CD4-positive, alpha-beta memory T cell (primary cell): Measurements from ENCODE around the gene HDAC4. TPM values are rescaled to one million over a fixed set of nuclear protein-coding genes. Genes with fewer than 3 reads are reported as not detected.
A peak's percentile ranks its signal among the peaks of the same experiment; 100 is the strongest.

Source experiments
- CTCF ChIA-PET: fragments of 350-600 bp; sonication (Branson Sonifier 250); formaldehyde crosslinking; loops from one replicate; lab custom pipeline; 2021; ENCODE audit warnings: inconsistent platforms; ENCODE audit not compliant: partially characterized antibody; lab: Charles Lee
- POLR2A ChIA-PET: fragments of 350-600 bp; sonication (Branson Sonifier 250); formaldehyde crosslinking; loops from one replicate; lab custom pipeline; 2021; ENCODE audit not compliant: partially characterized antibody; lab: Charles Lee
- DNase-seq, 5 donors: peaks; one replicate each; pipeline versions ENCODE4 v3.0.0 to v3.0.0-alpha.2; 2020 to 2022; ENCODE audit warnings: mixed read lengths in 1 of 5
- H3K27ac ChIP-seq: one replicate; pipeline ENCODE4 v1.7.0; 2013; ENCODE audit warnings: low read depth, low read length
- H3K27me3 ChIP-seq: 2 replicates; pipeline ENCODE4 v1.7.0; 2013; ENCODE audit warnings: mild to moderate bottlenecking, low read length, moderate library complexity; ENCODE audit not compliant: insufficient read depth
- H3K36me3 ChIP-seq: 2 replicates; pipeline ENCODE4 v1.7.0; 2013; ENCODE audit warnings: mild to moderate bottlenecking, low read length, moderate library complexity; ENCODE audit not compliant: insufficient read depth
- H3K4me1 ChIP-seq: 2 replicates; pipeline ENCODE4 v1.7.0; 2013; ENCODE audit warnings: mild to moderate bottlenecking, low read length, moderate library complexity; ENCODE audit not compliant: insufficient read depth
- H3K4me3 ChIP-seq, 2 donors: one replicate each; pipeline ENCODE4 v1.7.0; 2013; ENCODE audit warnings: low read length in 2 of 2, mild to moderate bottlenecking in 1 of 2
- H3K9me3 ChIP-seq, 2 donors: one replicate each; pipeline ENCODE4 v1.7.0; 2013; ENCODE audit warnings: low read length in 2 of 2, control low read depth in 1 of 2; ENCODE audit not compliant: control insufficient read depth in 1 of 2
- H3K27ac Mint-ChIP-seq, 7 donors: one replicate each; pipeline ENCODE4 v1.8.0; 2020 to 2021; ENCODE audit warnings: mixed read lengths in 7 of 7, mild to moderate bottlenecking in 6 of 7, inconsistent platforms in 3 of 7, moderate library complexity in 3 of 7
- H3K27me3 Mint-ChIP-seq, 2 donors: one replicate each; pipeline ENCODE4 v1.8.0; 2020 to 2021; ENCODE audit warnings: mixed read lengths in 2 of 2
- H3K36me3 Mint-ChIP-seq, 2 donors: one replicate each; pipeline ENCODE4 v1.8.0; 2020 to 2021; ENCODE audit warnings: mixed read lengths in 2 of 2, inconsistent platforms in 1 of 2, mild to moderate bottlenecking in 1 of 2
- H3K4me1 Mint-ChIP-seq, 4 donors: one replicate each; pipeline ENCODE4 v1.8.0; 2020 to 2021; ENCODE audit warnings: mixed read lengths in 4 of 4, mild to moderate bottlenecking in 1 of 4
- H3K4me3 Mint-ChIP-seq, 8 donors: one replicate each; pipeline ENCODE4 v1.8.0; 2020 to 2021; ENCODE audit warnings: mixed read lengths in 8 of 8, mild to moderate bottlenecking in 7 of 8, moderate library complexity in 6 of 8, inconsistent platforms in 3 of 8
- H3K9me3 Mint-ChIP-seq, 8 donors: one replicate each; pipeline ENCODE4 v1.8.0; 2020 to 2021; ENCODE audit warnings: mixed read lengths in 8 of 8, mild to moderate bottlenecking in 5 of 8, inconsistent platforms in 3 of 8, moderate library complexity in 1 of 8
- intact Hi-C: fragments of 100-400 bp; cut with micrococcal nuclease; formaldehyde crosslinking; loops from one replicate; pipeline ENCODE4 v1.15.1; 2023
- polyA plus RNA-seq, 2 donors: library from polyadenylated mRNA; unstranded; fragments of 300-500 nt; fragmentation: Illumina TruSeq; gene quantifications; one replicate each; pipeline ENCODE4 v1.2.3, GENCODE V29; 2021
- total RNA-seq, 2 experiments: library from RNA; stranded (reverse); gene quantifications; one replicate each; pipeline ENCODE4 v1.2.3, GENCODE V29; 2021

Gene HDAC4
- total and polyA plus RNA-seq, 4 experiments from 2014 or later, result 1.4 to 59.7 (median 30.4) TPM

DNA sequence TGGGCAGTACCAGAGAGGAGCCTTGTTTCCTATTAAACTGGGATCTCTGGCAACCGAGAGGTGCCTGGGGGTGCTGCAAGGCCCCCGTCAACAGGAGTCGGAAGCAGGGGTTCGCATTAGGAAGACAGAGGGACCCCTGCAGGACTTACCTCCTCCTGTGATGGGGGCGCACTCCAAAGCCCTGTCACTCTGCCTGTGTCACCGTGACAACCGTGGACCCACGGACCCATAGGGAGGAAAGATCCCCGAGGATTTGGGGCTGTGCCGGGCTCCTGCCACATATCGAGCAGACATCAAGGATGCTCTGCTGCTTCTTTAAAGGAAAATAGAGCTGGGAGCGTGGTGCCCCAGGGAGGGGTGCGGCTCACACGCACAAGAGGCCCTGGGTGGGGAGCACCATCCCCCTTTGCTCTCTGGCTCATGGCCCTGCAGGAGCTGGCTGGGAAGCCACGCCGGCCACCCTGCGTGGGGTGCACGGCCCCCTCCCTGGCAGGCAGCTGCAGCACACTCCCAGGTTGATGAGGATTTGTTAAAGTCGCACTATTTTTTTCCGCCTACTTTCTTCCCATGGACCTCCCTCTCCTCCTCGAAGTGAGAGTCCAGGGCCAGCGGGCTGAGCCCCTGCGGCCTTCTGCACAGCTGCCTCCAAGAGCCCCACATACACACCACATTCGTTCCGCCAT, 385.5 kb downstream of the HDAC4 start:
- Histone ChIP-seq H3K27me3 (no peaks in the 10 kb centered on the region), H3K4me3 (no peak overlapping the region), H3K9me3 (no peaks in the 10 kb centered on the region), H3K4me1 (no peaks in the 10 kb centered on the region), H3K27ac (no peak overlapping the region), H3K36me3 (no peaks in the 10 kb centered on the region)
- Mint-ChIP-seq H3K36me3 (no peaks in the 10 kb centered on the region), H3K4me3 (no peak overlapping the region), H3K27me3 (peaks cover 10 to 19% of the 10 kb centered on the region in 2 donors), H3K4me1 (no peaks in the 10 kb centered on the region), H3K9me3 (no peaks in the 10 kb centered on the region), H3K27ac (no peak overlapping the region)
- ChIA-PET CTCF (no interaction called here), POLR2A (no interaction called here)
- DNase-seq, result no peak
- intact Hi-C loops, result no loop called here

DNA sequence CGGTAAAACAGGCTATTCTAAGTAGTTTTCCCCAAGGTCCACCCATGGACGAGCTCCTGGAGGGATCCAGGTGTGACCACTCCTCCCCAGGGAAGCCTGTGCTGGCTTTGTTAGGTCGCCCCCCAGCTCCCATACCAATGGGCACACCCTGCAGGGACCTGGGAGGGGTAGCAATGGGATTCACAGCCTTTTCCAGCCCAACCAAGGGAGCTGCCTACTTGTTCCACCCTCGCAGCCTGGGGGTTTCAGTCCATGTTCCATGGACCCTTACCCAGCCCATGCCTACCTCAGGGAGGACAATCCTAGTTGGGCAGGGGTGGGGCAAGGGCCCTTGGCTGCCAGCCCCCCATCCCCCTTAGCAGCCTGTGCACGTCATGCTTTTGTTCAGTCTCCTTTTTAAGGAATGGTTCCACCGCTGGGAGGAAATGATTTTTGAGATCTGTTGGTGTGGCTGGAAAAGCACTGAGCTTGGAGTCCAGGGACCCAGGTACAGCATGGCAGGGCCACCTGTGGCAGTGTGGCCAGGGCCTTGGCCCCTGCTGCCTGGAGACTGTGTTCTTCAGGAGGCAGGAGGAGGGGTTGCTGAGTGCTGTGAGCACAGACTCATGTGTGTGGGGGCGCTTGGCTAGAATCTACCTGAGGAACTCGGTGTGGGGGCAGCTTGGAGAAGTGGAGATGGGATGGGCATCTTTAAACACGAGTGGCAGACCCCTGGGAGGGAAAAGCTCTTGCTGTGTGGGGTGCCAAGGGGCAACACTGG, 386.2 kb downstream of the HDAC4 start:
- no peak for DNase-seq
- no peak overlapping the region for H3K27ac ChIP-seq

DNA sequence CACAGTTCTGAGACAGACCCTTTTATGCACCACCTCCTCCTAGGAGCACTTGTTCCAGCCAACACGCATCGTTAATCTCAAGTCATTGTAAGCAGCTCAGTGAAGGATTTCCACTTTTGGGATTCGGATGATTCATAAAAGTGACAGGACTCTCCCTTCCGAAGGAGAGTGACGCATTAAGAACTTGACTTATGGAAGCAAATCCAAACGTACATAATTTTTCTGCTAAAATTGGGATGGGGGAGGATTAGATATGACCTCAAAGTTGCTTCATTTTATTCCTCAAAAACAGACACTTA, 387.2 kb downstream of the HDAC4 start:
- CTCF ChIA-PET, result no interaction called here
- Mint-ChIP-seq H3K27me3 (peaks cover 9 to 27% of the 10 kb centered on the region in 2 donors), H3K36me3 (no peaks in the 10 kb centered on the region), H3K27ac (no peak overlapping the region), H3K4me1 (no peaks in the 10 kb centered on the region), H3K4me3 (no peak overlapping the region), H3K9me3 (peaks cover 0 to 2% (median 0%) of the 10 kb centered on the region in 8 donors)
- H3K4me1 ChIP-seq, result no peaks in the 10 kb centered on the region
- no peaks in the 10 kb centered on the region for H3K9me3 ChIP-seq
- intact Hi-C loops, result no loop called here
- H3K36me3 ChIP-seq, result no peaks in the 10 kb centered on the region
- no peak overlapping the region for H3K27ac ChIP-seq
- POLR2A ChIA-PET, result no interaction called here
- no peak for DNase-seq
- no peaks in the 10 kb centered on the region for H3K27me3 ChIP-seq
- no peak overlapping the region for H3K4me3 ChIP-seq

More for the DNA sequence above, 386.2 kb downstream of the HDAC4 start:
- H3K36me3 ChIP-seq, result no peaks in the 10 kb centered on the region
- ChIA-PET POLR2A (no interaction called here), CTCF (no interaction called here)
- H3K27me3 ChIP-seq, result no peaks in the 10 kb centered on the region
- no peaks in the 10 kb centered on the region for H3K36me3 Mint-ChIP-seq
- no peaks in the 10 kb centered on the region for H3K9me3 Mint-ChIP-seq
- H3K27ac Mint-ChIP-seq, result no peak overlapping the region
- no peaks in the 10 kb centered on the region for H3K4me1 ChIP-seq
- H3K9me3 ChIP-seq, result no peaks in the 10 kb centered on the region
- no peaks in the 10 kb centered on the region for H3K4me1 Mint-ChIP-seq
- peaks cover 7 to 19% of the 10 kb centered on the region in 2 donors for H3K27me3 Mint-ChIP-seq
- intact Hi-C loops, result no loop called here
- no peak overlapping the region for H3K4me3 ChIP-seq
- no peak overlapping the region for H3K4me3 Mint-ChIP-seq

DNA sequence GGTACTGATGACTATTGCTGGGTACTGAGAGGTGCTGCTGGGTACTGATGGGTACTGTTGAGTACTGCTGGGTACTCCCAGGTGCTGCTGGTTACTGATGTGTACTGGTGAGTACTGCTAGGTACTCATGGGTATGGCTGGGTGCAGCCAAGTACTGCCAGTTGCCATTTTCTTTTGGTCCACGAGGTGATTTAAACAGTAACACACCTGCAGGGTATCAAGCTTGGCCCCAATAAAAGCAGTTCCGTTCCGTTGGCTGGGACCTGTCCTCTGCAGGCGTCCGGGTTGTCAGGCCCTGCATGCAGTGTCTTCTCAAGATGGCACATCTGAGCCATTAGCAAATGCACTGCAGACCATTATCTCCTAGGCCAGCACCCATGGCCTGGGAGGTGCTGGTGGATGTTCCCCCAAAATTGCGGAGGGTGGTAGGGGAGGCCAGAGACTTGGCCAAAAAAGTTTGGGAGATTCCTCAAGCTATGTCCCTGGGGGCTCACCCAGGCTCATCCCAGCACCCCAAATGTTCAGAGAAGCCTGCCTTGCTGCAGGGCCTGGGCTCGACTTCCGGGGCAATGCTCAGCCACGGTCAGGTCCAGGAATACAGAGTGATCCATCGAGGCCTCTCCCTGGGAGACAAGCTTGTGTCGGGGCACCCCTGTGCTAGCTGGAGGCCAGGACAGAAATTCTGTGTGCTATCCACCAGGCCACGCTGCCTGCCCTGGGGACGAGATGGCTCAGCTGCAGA, 387.7 kb downstream of the HDAC4 start:
- Mint-ChIP-seq H3K27ac (no peak overlapping the region), H3K9me3 (peaks cover 0 to 3% (median 0%) of the 10 kb centered on the region in 8 donors), H3K36me3 (no peaks in the 10 kb centered on the region), H3K27me3 (peaks cover 12 to 30% of the 10 kb centered on the region in 2 donors), H3K4me1 (no peaks in the 10 kb centered on the region), H3K4me3 (no peak overlapping the region)
- no peaks in the 10 kb centered on the region for H3K27me3 ChIP-seq
- H3K9me3 ChIP-seq, result no peaks in the 10 kb centered on the region
- no peak overlapping the region for H3K4me3 ChIP-seq
- H3K27ac ChIP-seq, result no peak overlapping the region
- no peaks in the 10 kb centered on the region for H3K36me3 ChIP-seq
- no peaks in the 10 kb centered on the region for H3K4me1 ChIP-seq
- DNase-seq, result no peak
- ChIA-PET CTCF (no interaction called here), POLR2A (no interaction called here)
- intact Hi-C loops, result no loop called here

DNA sequence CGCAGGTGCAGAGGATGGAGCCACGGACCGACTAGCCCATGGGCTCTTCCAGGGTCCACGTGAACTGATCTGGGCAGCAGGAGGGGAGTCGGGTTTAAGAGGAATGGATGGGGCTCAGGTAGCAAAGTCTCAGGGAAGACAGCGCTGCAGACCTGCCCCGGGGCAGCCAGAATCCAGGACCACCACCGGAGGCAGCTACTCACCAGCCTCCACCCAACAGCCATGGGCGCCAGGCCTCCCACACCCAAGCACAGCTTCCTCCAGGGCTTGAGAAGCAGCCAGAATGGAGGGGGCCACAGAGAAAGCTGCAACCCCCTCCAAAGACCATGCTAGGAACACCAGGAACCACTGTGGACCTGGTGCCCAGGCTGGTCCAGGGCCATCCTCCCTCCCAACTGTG, 388.6 kb downstream of the HDAC4 start:
- ChIA-PET CTCF (no interaction called here), POLR2A (no interaction called here)
- Histone ChIP-seq H3K4me3 (no peak overlapping the region), H3K27me3 (no peaks in the 10 kb centered on the region), H3K36me3 (no peaks in the 10 kb centered on the region), H3K27ac (no peak overlapping the region), H3K4me1 (no peaks in the 10 kb centered on the region), H3K9me3 (no peaks in the 10 kb centered on the region)
- peaks cover 15 to 35% of the 10 kb centered on the region in 2 donors for H3K27me3 Mint-ChIP-seq
- no peak for DNase-seq
- H3K27ac Mint-ChIP-seq, result no peak overlapping the region
- no peaks in the 10 kb centered on the region for H3K4me1 Mint-ChIP-seq
- no peak overlapping the region for H3K4me3 Mint-ChIP-seq
- peaks cover 0 to 4% (median 0%) of the 10 kb centered on the region in 8 donors for H3K9me3 Mint-ChIP-seq
- intact Hi-C loops, result no loop called here
- no peaks in the 10 kb centered on the region for H3K36me3 Mint-ChIP-seq

DNA sequence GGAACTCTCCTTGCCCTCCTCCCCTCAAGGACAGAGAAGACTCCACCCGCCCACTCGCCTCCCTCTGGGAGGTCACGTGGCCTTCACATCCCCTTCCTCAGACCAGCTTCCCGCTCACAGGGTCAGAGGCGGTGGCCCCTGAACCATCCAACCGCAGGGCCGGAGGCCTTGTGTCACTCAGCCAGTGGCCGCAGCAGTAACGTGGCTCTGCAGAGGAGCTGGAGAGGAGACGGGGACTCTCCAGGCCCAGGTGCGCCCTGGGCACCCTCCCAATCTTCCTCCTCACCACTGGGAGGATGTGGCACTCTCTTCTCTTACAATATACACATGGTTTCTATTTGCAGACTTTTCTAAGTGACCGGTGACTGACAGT, 391.2 kb downstream of the HDAC4 start:
- ChIA-PET POLR2A (no interaction called here), CTCF (no interaction called here)
- Histone ChIP-seq H3K9me3 (no peaks in the 10 kb centered on the region), H3K27ac (no peak overlapping the region), H3K4me1 (no peaks in the 10 kb centered on the region), H3K27me3 (no peaks in the 10 kb centered on the region), H3K4me3 (no peak overlapping the region), H3K36me3 (no peaks in the 10 kb centered on the region)
- Mint-ChIP-seq H3K27me3 (peaks cover 24 to 45% of the 10 kb centered on the region in 2 donors), H3K4me1 (no peaks in the 10 kb centered on the region), H3K9me3 (peaks cover 0 to 4% (median 0%) of the 10 kb centered on the region in 8 donors), H3K27ac (peak overlapping the region in 1 of 7 donors; percentile 57), H3K4me3 (no peak overlapping the region), H3K36me3 (no peaks in the 10 kb centered on the region)
- intact Hi-C loops, result no loop called here
- no peak for DNase-seq
